GM21423 (cell line): ENCODE measurements around the gene WDR18.

Experiments used
- ATAC-seq: cut with Tn5 transposase; IDR thresholded peaks from one replicate; pipeline ENCODE4 v1.9.1; 2021; ENCODE audit warnings: mild to moderate bottlenecking, moderate library complexity; ENCODE audit not compliant: unreplicated experiment

Gene WDR18

DNA sequence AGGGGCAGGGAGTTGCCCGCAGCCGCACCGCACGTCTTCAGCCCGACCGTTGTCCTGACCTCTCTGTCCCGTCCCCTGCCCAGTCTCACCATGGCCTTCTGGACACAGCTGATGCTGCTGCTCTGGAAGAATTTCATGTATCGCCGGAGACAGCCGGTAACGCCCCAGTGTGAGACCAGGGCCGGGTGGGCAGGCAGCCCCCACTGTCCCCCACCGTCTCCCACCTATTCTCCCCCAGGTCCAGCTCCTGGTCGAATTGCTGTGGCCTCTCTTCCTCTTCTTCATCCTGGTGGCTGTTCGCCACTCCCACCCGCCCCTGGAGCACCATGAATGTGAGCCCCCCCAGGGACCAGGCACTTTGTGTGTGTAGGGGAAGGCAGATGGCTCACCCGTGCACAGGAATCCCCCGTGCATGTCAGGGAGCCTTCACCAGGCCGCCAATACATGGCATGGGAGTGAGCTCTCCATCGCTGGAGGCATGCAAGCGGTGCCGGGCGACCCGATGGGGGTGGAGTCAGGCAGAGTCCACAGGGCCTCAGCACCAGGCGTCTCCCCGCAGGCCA lies 57.2 kb downstream of the WDR18 start:
- ATAC-seq: no peak

DNA sequence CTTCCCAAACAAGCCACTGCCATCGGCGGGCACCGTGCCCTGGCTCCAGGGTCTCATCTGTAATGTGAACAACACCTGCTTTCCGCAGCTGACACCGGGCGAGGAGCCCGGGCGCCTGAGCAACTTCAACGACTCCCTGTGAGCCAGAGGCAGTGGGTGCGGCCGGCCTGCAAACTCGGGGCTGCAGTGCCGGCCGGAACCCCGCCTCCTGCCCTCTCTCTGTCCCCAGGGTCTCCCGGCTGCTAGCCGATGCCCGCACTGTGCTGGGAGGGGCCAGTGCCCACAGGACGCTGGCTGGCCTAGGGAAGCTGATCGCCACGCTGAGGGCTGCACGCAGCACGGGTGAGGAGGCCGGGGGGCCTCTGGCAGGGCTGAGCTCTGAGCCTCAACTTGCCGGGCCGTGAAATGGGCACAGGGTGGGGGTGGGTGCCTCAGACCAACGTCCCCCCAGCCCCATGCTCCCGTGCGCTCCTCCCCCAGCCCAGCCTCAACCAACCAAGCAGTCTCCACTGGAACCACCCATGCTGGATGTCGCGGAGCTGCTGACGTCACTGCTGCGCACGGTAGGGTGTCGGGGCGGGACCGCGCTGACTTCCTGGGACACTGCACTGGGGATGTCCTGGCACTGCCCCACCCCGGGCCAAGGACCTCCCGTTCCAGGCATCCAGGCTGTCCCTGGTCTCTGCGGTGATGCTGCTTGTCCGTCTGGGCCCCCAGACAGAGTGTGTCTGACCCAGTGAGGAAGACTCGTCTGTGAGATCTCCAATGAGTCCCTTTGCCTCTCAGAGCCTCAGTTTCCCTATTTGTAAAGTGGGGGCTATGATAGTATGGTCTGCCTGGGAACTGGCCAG lies 57.9 kb downstream of the WDR18 start:
- no peak for ATAC-seq

DNA sequence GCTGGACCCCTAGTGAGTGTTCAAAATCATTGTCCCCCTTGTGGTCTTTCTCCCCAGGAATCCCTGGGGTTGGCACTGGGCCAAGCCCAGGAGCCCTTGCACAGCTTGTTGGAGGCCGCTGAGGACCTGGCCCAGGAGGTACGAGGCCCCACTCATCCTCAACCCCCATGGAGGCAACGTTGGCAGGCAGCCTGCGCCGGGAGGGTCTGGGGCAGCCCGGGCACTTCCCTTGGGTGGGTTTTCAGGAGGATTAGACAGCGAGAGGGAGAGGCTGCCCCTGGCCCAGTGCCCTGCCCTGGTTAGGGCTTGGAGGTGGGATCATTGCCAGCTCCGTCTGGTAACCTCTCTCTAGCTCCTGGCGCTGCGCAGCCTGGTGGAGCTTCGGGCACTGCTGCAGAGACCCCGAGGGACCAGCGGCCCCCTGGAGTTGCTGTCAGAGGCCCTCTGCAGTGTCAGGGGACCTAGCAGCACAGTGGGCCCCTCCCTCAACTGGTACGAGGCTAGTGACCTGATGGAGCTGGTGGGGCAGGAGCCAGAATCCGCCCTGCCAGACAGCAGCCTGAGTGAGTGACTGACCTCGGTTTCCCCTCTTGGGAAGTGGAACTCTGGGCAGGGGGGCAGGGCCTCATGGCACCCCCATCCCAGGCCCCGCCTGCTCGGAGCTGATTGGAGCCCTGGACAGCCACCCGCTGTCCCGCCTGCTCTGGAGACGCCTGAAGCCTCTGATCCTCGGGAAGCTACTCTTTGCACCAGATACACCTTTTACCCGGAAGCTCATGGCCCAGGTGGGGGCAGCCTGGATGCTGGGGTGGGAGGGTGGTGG lies 58.8 kb downstream of the WDR18 start:
- no peak for ATAC-seq
